Measurements from ENCODE around the gene AWAT1. TPM values are rescaled to one million over a fixed set of nuclear protein-coding genes. Genes with fewer than 3 reads are reported as not detected.

AWAT1 gene
- total and polyA plus RNA-seq, 4 donors, result not detected

DNA sequence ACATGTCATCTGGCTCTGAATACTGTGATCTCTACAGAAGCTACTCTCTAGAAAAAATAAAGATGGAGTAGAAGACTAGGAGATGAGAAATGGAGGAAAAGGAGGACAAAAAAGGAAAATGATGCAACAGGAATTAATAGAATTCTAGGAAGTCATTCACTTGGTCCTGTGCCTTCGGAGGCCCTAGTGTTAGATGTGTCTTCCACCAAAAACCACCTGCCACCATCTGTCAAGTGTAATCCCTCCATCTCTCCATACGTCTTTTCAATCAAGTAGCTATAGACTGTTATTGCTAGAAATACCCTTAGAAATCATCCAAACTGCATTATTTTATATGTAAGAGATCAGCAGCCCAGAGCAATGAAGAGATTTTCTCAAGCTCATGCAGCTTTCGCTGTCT is 44.6 kb downstream of the AWAT1 start:
- Histone ChIP-seq H3K27me3 (ENCODE audit: control insufficient read depth in 4 of 4, insufficient read depth in 4 of 4, low read length in 3 of 4) (peaks cover 0 to 2% (median 0%) of the 10 kb centered on the region in 4 donors), H3K4me1 (ENCODE audit: control insufficient read depth in 4 of 4, insufficient read depth in 4 of 4, low read length in 3 of 4) (no peaks in the 10 kb centered on the region), H3K9me3 (ENCODE audit: control insufficient read depth in 4 of 4, low read length in 3 of 4) (no peaks in the 10 kb centered on the region), H3K36me3 (ENCODE audit: control insufficient read depth in 4 of 4, insufficient read depth in 3 of 4, low read depth in 1 of 4, low read length in 3 of 4) (no peaks in the 10 kb centered on the region), H3K27ac (ENCODE audit: low read depth in 1 of 2, low read length in 2 of 2) (no peak overlapping the region), H3K4me3 (ENCODE audit: low read depth in 1 of 3, low read length in 3 of 3) (no peak overlapping the region), H3K9ac (ENCODE audit: low read depth in 1 of 2, low read length in 2 of 2) (no peak overlapping the region)
- no peak for DNase-seq (ENCODE audit: low spot score)
- TF ChIP-seq EGR1 (IDR thresholded peaks at IDR 0.05; ENCODE audit: low read depth in 2 of 2), result no peak
- TF ChIP-seq NR2F2 (IDR thresholded peaks at IDR 0.05), result no peak
- TF ChIP-seq GABPA (IDR thresholded peaks at IDR 0.05 in 1 of 2, conservative IDR thresholded peaks at IDR 0.05 in 1 of 2), result no peak
- TF ChIP-seq SP1 (IDR thresholded peaks at IDR 0.05), result no peak
- TF ChIP-seq HNF4A (conservative IDR thresholded peaks at IDR 0.05), result no peak
- TF ChIP-seq ATF3 (IDR thresholded peaks at IDR 0.05), result no peak
- no peak for TF ChIP-seq JUND (IDR thresholded peaks at IDR 0.05)
- no peak for TF ChIP-seq MAX (IDR thresholded peaks at IDR 0.05)
- TF ChIP-seq TAF1 (conservative IDR thresholded peaks at IDR 0.05), result no peak
- 97% methylated on average over 3 of the region's 3 CpGs for WGBS

- peaks cover 0 to 2% (median 0%) of the 10 kb centered on the region in 4 donors for H3K36me3 ChIP-seq (ENCODE audit: control insufficient read depth in 4 of 4, insufficient read depth in 3 of 4, low read depth in 1 of 4, low read length in 3 of 4)
- 96% methylated on average over 3 of the region's 3 CpGs for WGBS
- H3K9me3 ChIP-seq (ENCODE audit: control insufficient read depth in 4 of 4, low read length in 3 of 4), result no peaks in the 10 kb centered on the region
- H3K4me1 ChIP-seq (ENCODE audit: control insufficient read depth in 4 of 4, insufficient read depth in 4 of 4, low read length in 3 of 4), result no peaks in the 10 kb centered on the region
- H3K27me3 ChIP-seq (ENCODE audit: control insufficient read depth in 4 of 4, insufficient read depth in 4 of 4, low read length in 3 of 4), result peaks cover 0 to 2% (median 0%) of the 10 kb centered on the region in 4 donors
- no peak overlapping the region for H3K9ac ChIP-seq (ENCODE audit: low read depth in 1 of 2, low read length in 2 of 2)
- no peak overlapping the region for H3K27ac ChIP-seq (ENCODE audit: low read depth in 1 of 2, low read length in 2 of 2)
- no peak for DNase-seq (ENCODE audit: low spot score)
- H3K4me3 ChIP-seq (ENCODE audit: low read depth in 1 of 3, low read length in 3 of 3), result no peak overlapping the region
- TF ChIP-seq MAX (IDR thresholded peaks at IDR 0.05) (no peak), JUND (IDR thresholded peaks at IDR 0.05) (no peak), YY1 (IDR thresholded peaks at IDR 0.05) (no peak), FOXA2 (IDR thresholded peaks at IDR 0.05) (no peak), EGR1 (IDR thresholded peaks at IDR 0.05; ENCODE audit: low read depth in 2 of 2) (no peak), REST (IDR thresholded peaks at IDR 0.05) (no peak), ZBTB33 (IDR thresholded peaks at IDR 0.05) (no peak), RAD21 (IDR thresholded peaks at IDR 0.05) (no peak), ATF3 (IDR thresholded peaks at IDR 0.05) (no peak), RXRA (IDR thresholded peaks at IDR 0.05) (no peak), GABPA (IDR thresholded peaks at IDR 0.05 in 1 of 2, conservative IDR thresholded peaks at IDR 0.05 in 1 of 2) (no peak), SP1 (IDR thresholded peaks at IDR 0.05) (no peak), HNF4G (IDR thresholded peaks at IDR 0.05) (no peak), HNF4A (conservative IDR thresholded peaks at IDR 0.05) (no peak), TAF1 (conservative IDR thresholded peaks at IDR 0.05) (no peak), FOXA1 (IDR thresholded peaks at IDR 0.05) (no peak), NR2F2 (IDR thresholded peaks at IDR 0.05) (no peak)
- TF ChIP-seq, protein P1, sequence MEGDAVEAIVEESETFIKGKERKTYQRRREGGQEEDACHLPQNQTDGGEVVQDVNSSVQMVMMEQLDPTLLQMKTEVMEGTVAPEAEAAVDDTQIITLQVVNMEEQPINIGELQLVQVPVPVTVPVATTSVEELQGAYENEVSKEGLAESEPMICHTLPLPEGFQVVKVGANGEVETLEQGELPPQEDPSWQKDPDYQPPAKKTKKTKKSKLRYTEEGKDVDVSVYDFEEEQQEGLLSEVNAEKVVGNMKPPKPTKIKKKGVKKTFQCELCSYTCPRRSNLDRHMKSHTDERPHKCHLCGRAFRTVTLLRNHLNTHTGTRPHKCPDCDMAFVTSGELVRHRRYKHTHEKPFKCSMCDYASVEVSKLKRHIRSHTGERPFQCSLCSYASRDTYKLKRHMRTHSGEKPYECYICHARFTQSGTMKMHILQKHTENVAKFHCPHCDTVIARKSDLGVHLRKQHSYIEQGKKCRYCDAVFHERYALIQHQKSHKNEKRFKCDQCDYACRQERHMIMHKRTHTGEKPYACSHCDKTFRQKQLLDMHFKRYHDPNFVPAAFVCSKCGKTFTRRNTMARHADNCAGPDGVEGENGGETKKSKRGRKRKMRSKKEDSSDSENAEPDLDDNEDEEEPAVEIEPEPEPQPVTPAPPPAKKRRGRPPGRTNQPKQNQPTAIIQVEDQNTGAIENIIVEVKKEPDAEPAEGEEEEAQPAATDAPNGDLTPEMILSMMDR (IDR thresholded peaks at IDR 0.05; ENCODE audit: low read depth, low read length, missing input control), result no peak
Measured at GRCh38 chrX:70280573-70280972, 46.1 kb downstream of the AWAT1 start.

Data from liver (tissue), 9 donors.